Measurements from ENCODE around the gene CATSPER3.

- TF ChIP-seq ZNF563 (CRISPR knock-in tag; IDR thresholded peaks at IDR 0.05): no peak
- TF ChIP-seq SMAD1 (CRISPR knock-in tag; IDR thresholded peaks at IDR 0.05; ENCODE audit: borderline replicate concordance, low read depth): no peak
- TF ChIP-seq PATZ1 (CRISPR knock-in tag; IDR thresholded peaks at IDR 0.05): no peak
- TF ChIP-seq IRF9 (CRISPR knock-in tag; IDR thresholded peaks at IDR 0.05; ENCODE audit: borderline replicate concordance): no peak
Observed at GRCh38 chr5:135004376-135004775, 36.7 kb downstream of the CATSPER3 start.
